GM12873 (cell line): ENCODE results near the gene PIGBOS1.

Source experiments
- CTCF ChIP-seq: IDR thresholded peaks from 2 replicates; pipeline ENCODE4 v1.5.1; 2012; ENCODE audit warnings: low read depth, mild to moderate bottlenecking, moderate library complexity, low read length, control low read depth; ENCODE audit not compliant: insufficient read depth; ENCODE audit errors: missing control alignments

The PIGBOS1 gene

GRCh38 chr15:55283379-55284147, 35.4 kb downstream of the PIGBOS1 start:
- TF ChIP-seq CTCF = no peak

- TF ChIP-seq CTCF = no peak
Observed at GRCh38 chr15:55282284-55282833, 36.6 kb downstream of the PIGBOS1 start.

GRCh38 chr15:55281517-55282228, 37.2 kb downstream of the PIGBOS1 start:
- no peak for TF ChIP-seq CTCF

GRCh38 chr15:55279746-55280351, 39.1 kb downstream of the PIGBOS1 start:
- no peak for TF ChIP-seq CTCF

GRCh38 chr15:55279100-55279745, 39.7 kb downstream of the PIGBOS1 start:
- no peak for TF ChIP-seq CTCF

GRCh38 chr15:55277715-55278114, 41.2 kb downstream of the PIGBOS1 start:
- TF ChIP-seq CTCF = no peak

GRCh38 chr15:55277116-55277564, 41.8 kb downstream of the PIGBOS1 start:
- no peak for TF ChIP-seq CTCF
